B cell (primary cell): ENCODE data around the gene MEGF11.

Source experiments
- CTCF ChIP-seq: fragments of 200-600 bp; IDR thresholded peaks from one replicate; pipeline ENCODE4 v1.8.0; 2022; ENCODE audit warnings: antibody characterized with exemption, mild to moderate bottlenecking
- EZH2 ChIP-seq: IDR thresholded peaks from 2 replicates; pipeline ENCODE4 v1.6.1; 2012; ENCODE audit warnings: borderline replicate concordance, low read depth, mild to moderate bottlenecking, moderate library complexity, low read length; ENCODE audit not compliant: insufficient read depth, poor library complexity, severe bottlenecking

GRCh38 chr15:66165856-66166255 lies 87.7 kb downstream of the MEGF11 start:
- TF ChIP-seq CTCF: no peak
- no peak for TF ChIP-seq EZH2
